K562 (cell line): ENCODE measurements around the gene GRAMD1B. TPM values are rescaled to one million over a fixed set of nuclear protein-coding genes. Genes with fewer than 3 reads are reported as not detected.

ENCODE experiments used
- ATAC-seq: fragments of 200-7000 bp; cut with Tn5 transposase; 3 replicates; pipeline ENCODE4 v1.9.1; 2020; ENCODE audit warnings: moderate library complexity
- BruUV-seq: library from RNA; stranded (reverse); fragments of 400-500 nt; replicated peaks from 2 replicates; lab custom pipeline; 2021; lab: Mats Ljungman, UMichigan
- CTCF ChIA-PET: fragments of 300-600 bp; formaldehyde crosslinking; extraction: SDS; loops from one replicate; lab custom pipeline; 2021; ENCODE audit warnings: low intra/inter-chr PET ratio; lab: Yijun Ruan, JAX
- POLR2A ChIA-PET: fragments of 300-600, 350-650 bp; sonication (Branson Sonifier 250); formaldehyde crosslinking; extraction: SDS; loops from one replicate; lab custom pipeline; 2021; ENCODE audit warnings: antibody characterized with exemption, inconsistent platforms; lab: Yijun Ruan, JAX
- DNase-seq, 4 experiments: peaks; one replicate each; pipeline versions ENCODE4 v3.0.0 to v3.0.0-alpha.2; 2011 to 2018; ENCODE audit warnings: low spot score in 3 of 4, mixed read lengths in 3 of 4; ENCODE audit errors: extremely low read depth in 1 of 4
- FAIRE-seq: peaks from 2 replicates; lab custom pipeline; 2011; peaks lifted over from hg19 to GRCh38; lab: Jason Lieb, UNC
- H2AFZ ChIP-seq: 2 replicates; pipeline ENCODE4 v1.6.0; 2011; ENCODE audit warnings: low read depth, low read length, control low read depth, inconsistent platforms
- H3K27ac ChIP-seq: fragments of 200-600 bp; 3 replicates; pipeline ENCODE4 v1.8.0; 2011; ENCODE audit warnings: low read depth, mild to moderate bottlenecking, control low read depth, inconsistent platforms, low read length, moderate library complexity, mixed read lengths; ENCODE audit errors: extremely low read depth
- H3K27me3 ChIP-seq, 2 experiments: fragments of 300-600 bp in 1 of 2; 2 replicates in 1 of 2; 3 replicates in 1 of 2; pipeline versions ENCODE4 v1.6.0 to v1.8.0; 2011; ENCODE audit warnings: inconsistent platforms in 2 of 2, low read length in 2 of 2, mild to moderate bottlenecking in 1 of 2, mixed read lengths in 1 of 2, moderate library complexity in 1 of 2; ENCODE audit not compliant: control insufficient read depth in 2 of 2, insufficient read depth in 2 of 2
- H3K36me3 ChIP-seq: fragments of 300-600 bp; 3 replicates; pipeline ENCODE4 v1.8.0; 2011; ENCODE audit warnings: mild to moderate bottlenecking, low read length, inconsistent platforms; ENCODE audit not compliant: control insufficient read depth, insufficient read depth
- H3K4me1 ChIP-seq, 2 experiments: fragments of 200-600 bp in 1 of 2; replicated peaks in 1 of 2; 2 replicates in 1 of 2; 3 replicates in 1 of 2; pipeline versions ENCODE4 v1.5.1 to v1.8.0; 2011; ENCODE audit warnings: inconsistent platforms in 2 of 2, low read length in 2 of 2, mild to moderate bottlenecking in 1 of 2, mixed read lengths in 1 of 2, moderate library complexity in 1 of 2; ENCODE audit not compliant: control insufficient read depth in 2 of 2, insufficient read depth in 2 of 2
- H3K4me2 ChIP-seq: 2 replicates; pipeline ENCODE4 v1.6.1; 2011; ENCODE audit warnings: low read length, control low read depth, inconsistent platforms, mixed read lengths; ENCODE audit not compliant: insufficient read depth
- H3K4me3 ChIP-seq: fragments of 200-600 bp; sonication (generic), shearing (Covaris generic); 2 replicates; pipeline ENCODE4 v1.5.1; 2016; ENCODE audit warnings: control low read depth, inconsistent platforms
- H3K79me2 ChIP-seq: fragments of 200-600 bp; 3 replicates; pipeline ENCODE4 v1.8.0; 2011; ENCODE audit warnings: low read length, inconsistent platforms; ENCODE audit not compliant: control insufficient read depth, insufficient read depth
- H3K9ac ChIP-seq, 2 experiments: 2 replicates each; pipeline versions ENCODE4 v1.6.0 to v1.6.1; 2011; ENCODE audit warnings: low read depth in 2 of 2, low read length in 2 of 2, control low read depth in 1 of 2, inconsistent platforms in 1 of 2, mild to moderate bottlenecking in 1 of 2, mixed read lengths in 1 of 2; ENCODE audit not compliant: insufficient read depth in 1 of 2
- H3K9me1 ChIP-seq: one replicate; pipeline ENCODE4 v1.6.0; 2011; ENCODE audit warnings: inconsistent platforms, mild to moderate bottlenecking, low read length, moderate library complexity; ENCODE audit not compliant: control insufficient read depth, insufficient read depth
- H3K9me3 ChIP-seq: replicated peaks from 2 replicates; pipeline ENCODE4 v1.5.1; 2011; ENCODE audit warnings: low read depth, low read length, inconsistent platforms; ENCODE audit not compliant: control insufficient read depth, insufficient read depth
- H4K20me1 ChIP-seq: replicated peaks from 2 replicates; pipeline ENCODE4 v1.6.1; 2011; ENCODE audit warnings: low read length, inconsistent platforms, mixed read lengths; ENCODE audit not compliant: control insufficient read depth, insufficient read depth
- CEBPG ChIP-seq, 3 experiments: fragments of 200-800 bp in 1 of 3; sonication (Bioruptor generic) in 1 of 3; sonication (generic) in 1 of 3; formaldehyde crosslinking in 1 of 3; IDR thresholded peaks in 2 of 3; conservative IDR thresholded peaks in 1 of 3; 2 replicates each; pipeline versions ENCODE4 v1.6.1 to v1.8.0; 2016 to 2022; ENCODE audit warnings: missing compliant biosample characterization in 2 of 3, missing genetic modification characterization in 2 of 3, mild to moderate bottlenecking in 1 of 3, missing genetic modification reagents in 1 of 3
- DIDO1 ChIP-seq: fragments of 450-650 bp; IDR thresholded peaks from 2 replicates; pipeline ENCODE4 v1.6.1; 2016; ENCODE audit warnings: low read depth, missing biosample characterization, missing genetic modification characterization
- HBP1 ChIP-seq: fragments of 450-650 bp; formaldehyde crosslinking; IDR thresholded peaks from 2 replicates; pipeline ENCODE4 v1.4.0; 2022; ENCODE audit warnings: missing genetic modification characterization
- NONO ChIP-seq, 2 experiments: fragments of 200-400 bp in 1 of 2; fragments of 450-650 bp in 1 of 2; formaldehyde crosslinking in 1 of 2; IDR thresholded peaks; 2 replicates each; pipeline ENCODE4 v1.6.1; 2017; ENCODE audit warnings: low read depth in 2 of 2, mild to moderate bottlenecking in 2 of 2, moderate library complexity in 2 of 2, low read length in 1 of 2
- SRF ChIP-seq, 2 experiments: fragments of 250-450, 450-650 bp in 1 of 2; sonication (Bioruptor Pico) in 1 of 2; sonication (generic) in 1 of 2; formaldehyde crosslinking; IDR thresholded peaks; 2 replicates each; pipeline versions ENCODE4 v1.5.0 to v1.5.1; 2020 to 2022; ENCODE audit warnings: mild to moderate bottlenecking in 1 of 2, missing genetic modification reagents in 1 of 2
- ZBED1 ChIP-seq: IDR thresholded peaks from 2 replicates; pipeline ENCODE4 v1.6.1; 2014
- ZNF589 ChIP-seq: fragments of 200-800 bp; sonication (Bioruptor generic); IDR thresholded peaks from 2 replicates; pipeline ENCODE4 v1.6.1; 2016; ENCODE audit warnings: low read depth, missing genetic modification characterization, missing compliant biosample characterization
- ZNF655 ChIP-seq: fragments of 250-450 bp; sonication (Bioruptor Pico); IDR thresholded peaks from 2 replicates; pipeline ENCODE4 v1.5.0; 2021
- WGBS: fragments of 100-300 bp; shearing (Covaris generic); methylation state at CpG from one replicate; pipeline ENCODE4 v1.1.6; 2016; ENCODE audit warnings: low coverage, mixed read lengths; ENCODE audit not compliant: insufficient coverage; ENCODE audit errors: missing lambda C conversion rate; 5-methylcytosine and 5-hydroxymethylcytosine counted together
- in situ Hi-C: fragments of 300-500 bp; cut with MboI; formaldehyde crosslinking; loops from 4 replicates; pipeline ENCODE4 v1.15.0; 2018; ENCODE audit warnings: inconsistent platforms, mixed read lengths
- intact Hi-C: fragments of 100-400 bp; cut with micrococcal nuclease; formaldehyde crosslinking; loops from 2 replicates; pipeline ENCODE4 v1.14.2; 2022
- polyA plus RNA-seq, 8 experiments: library from polyadenylated mRNA; depleted of rRNA in 4 of 8; stranded (reverse) in 5 of 8; unstranded in 3 of 8; fragments of >200 nt; fragmentation: Nextera tagmentation in 2 of 8; fragmentation: Illumina TruSeq in 1 of 8; extraction: Ambion mirVana in 2 of 8; extraction: Trizol in 1 of 8; gene quantifications; 2 replicates each; pipeline versions ENCODE4 v1.2.1 to v1.2.3, GENCODE V29; 2011 to 2014; ENCODE audit warnings: inconsistent platforms in 1 of 8, missing spikeins in 1 of 8
- total RNA-seq, 7 experiments: library from RNA; depleted of rRNA in 6 of 7; stranded (reverse); fragments of >200 nt in 6 of 7; fragmentation: Illumina TruSeq in 2 of 7; extraction: Trizol in 2 of 7; gene quantifications; 2 replicates each; pipeline versions ENCODE4 v1.2.1 to v1.2.3, GENCODE V29; 2011 to 2021; ENCODE audit warnings: low replicate concordance in 1 of 7

Gene GRAMD1B
- total and polyA plus RNA-seq, 9 of the 15 experiments (the other 6 are each of a cell fraction or from before 2014, with no cell fraction given), result 0.31 TPM; not detected in 8

GRCh38 chr11:123443851-123444623 lies 14.0 kb downstream of the GRAMD1B start:
- no peaks in the 10 kb centered on the region for H3K9me3 ChIP-seq
- H3K27ac ChIP-seq, result no peak overlapping the region
- DNase-seq (no peak), ATAC-seq (no peak), FAIRE-seq (no peak)
- ChIA-PET POLR2A (interaction anchor here (1.4 kb wide), 1 partner anchor 10 kb away, joined by 3 read pairs; no protein-coding TSS in a partner anchor), CTCF (no interaction called here)
- H3K36me3 ChIP-seq, result no peaks in the 10 kb centered on the region
- in situ Hi-C loops, result no loop called here
- no peaks in the 10 kb centered on the region; a peak in 1 of 5 replicates for H3K4me1 ChIP-seq
- H3K9ac ChIP-seq, result no peak overlapping the region
- WGBS, result 0% methylated on average over 5 of the region's 5 CpGs
- no peak for TF ChIP-seq ZBED1
- TF ChIP-seq DIDO1 (tag), result no peak
- no peak for TF ChIP-seq NONO (IDR thresholded peaks at IDR 0.05; ENCODE audit: low read depth in 2 of 2, low read length in 1 of 2)
- TF ChIP-seq ZNF655 (CRISPR knock-in tag), result no peak
- no peak for TF ChIP-seq ZNF589 (CRISPR knock-in tag)
- no peak for TF ChIP-seq SRF (CRISPR knock-in tag; IDR thresholded peaks at IDR 0.05)
- TF ChIP-seq CEBPG (CRISPR knock-in tag; IDR thresholded peaks at IDR 0.05), result no peak
- 0 out of 4 replicates have a peak, but pooled peaks of 1 of the 2 experiments have one; percentile 26 for TF ChIP-seq CEBPG (tag; conservative IDR thresholded peaks at IDR 0.05 in 1 of 2, IDR thresholded peaks at IDR 0.05 in 1 of 2)
- TF ChIP-seq HBP1 (CRISPR knock-in tag), result no peak
- no peaks in the 10 kb centered on the region for H3K79me2 ChIP-seq
- no peaks in the 10 kb centered on the region for H3K9me1 ChIP-seq
- H4K20me1 ChIP-seq, result peaks cover 3% of the 10 kb centered on the region; the same call in 1 of the 2 replicates
- no peak overlapping the region for H3K4me2 ChIP-seq
- no TSS peak for BruUV-seq
- H2AFZ ChIP-seq, result no peak overlapping the region
- H3K27me3 ChIP-seq, result peaks cover 0 to 9% of the 10 kb centered on the region in 2 experiments; a peak in 2 of 5 replicates
- intact Hi-C loops, result no loop called here
- no peak overlapping the region for H3K4me3 ChIP-seq
